OCI-LY7 (cell line): ENCODE results near the gene SERTAD4. TPM values are rescaled to one million over a fixed set of nuclear protein-coding genes. Genes with fewer than 3 reads are reported as not detected.

Source experiments
- BruUV-seq: library from RNA; stranded (reverse); fragments of 400-500 nt; replicated peaks from 2 replicates; lab custom pipeline; 2021; lab: Mats Ljungman, UMichigan
- CTCF ChIA-PET: fragments of 300-600 bp; sonication (Branson Sonifier 250); formaldehyde crosslinking; loops from one replicate; lab custom pipeline; 2022; ENCODE audit warnings: antibody characterized with exemption; ENCODE audit not compliant: unreplicated experiment; lab: Charles Lee
- POLR2A ChIA-PET: fragments of 300-600 bp; sonication (Branson Sonifier 250); formaldehyde crosslinking; loops from one replicate; lab custom pipeline; 2022; ENCODE audit warnings: antibody characterized with exemption; lab: Charles Lee
- DNase-seq: peaks from one replicate; pipeline ENCODE4 v3.0.0-alpha.2; 2015; ENCODE audit warnings: low spot score
- H2AFZ ChIP-seq: fragments of 200-600 bp; sonication (generic), shearing (Covaris generic); 2 replicates; pipeline ENCODE4 v1.6.1; 2014; ENCODE audit warnings: mild to moderate bottlenecking, antibody characterized with exemption, low read length, moderate library complexity
- H3K27ac ChIP-seq: fragments of 200-600 bp; sonication (generic); 2 replicates; pipeline ENCODE4 v1.5.1; 2014; ENCODE audit warnings: mixed run types, low read depth, mild to moderate bottlenecking, moderate library complexity, low read length, inconsistent platforms; ENCODE audit not compliant: poor library complexity, severe bottlenecking
- H3K36me3 ChIP-seq: fragments of 200-600 bp; sonication (generic); 2 replicates; pipeline ENCODE4 v1.6.1; 2014; ENCODE audit warnings: mild to moderate bottlenecking, antibody characterized with exemption, low read length, moderate library complexity, mixed read lengths; ENCODE audit not compliant: insufficient read depth
- H3K4me1 ChIP-seq: fragments of 200-600 bp; sonication (generic); 2 replicates; pipeline ENCODE4 v1.5.1; 2014; ENCODE audit warnings: mild to moderate bottlenecking, low read length; ENCODE audit not compliant: insufficient read depth, poor library complexity, severe bottlenecking
- H3K4me2 ChIP-seq: fragments of 200-600 bp; sonication (generic); 2 replicates; pipeline ENCODE4 v1.6.1; 2014; ENCODE audit warnings: mild to moderate bottlenecking, low read length
- H3K4me3 ChIP-seq: fragments of 200-600 bp; sonication (generic); 2 replicates; pipeline ENCODE4 v1.5.1; 2014; ENCODE audit warnings: mild to moderate bottlenecking, low read depth, low read length; ENCODE audit not compliant: poor library complexity, severe bottlenecking
- H3K79me2 ChIP-seq: fragments of 200-600 bp; sonication (generic); 2 replicates; pipeline ENCODE4 v1.6.1; 2016; ENCODE audit warnings: low read depth, mild to moderate bottlenecking, low read length, moderate library complexity, mixed read lengths; ENCODE audit not compliant: insufficient read depth
- H3K9me2 ChIP-seq: fragments of 200-600 bp; sonication (generic); 2 replicates; pipeline ENCODE4 v1.6.1; 2016; ENCODE audit warnings: mild to moderate bottlenecking, low read length, mixed read lengths; ENCODE audit not compliant: insufficient read depth
- H3K9me3 ChIP-seq: fragments of 200-600 bp; sonication (generic); 2 replicates; pipeline ENCODE4 v1.6.1; 2014; ENCODE audit warnings: mild to moderate bottlenecking, mixed run types, low read length, mixed read lengths
- H4K20me1 ChIP-seq: fragments of 200-600 bp; sonication (generic); 2 replicates; pipeline ENCODE4 v1.6.1; 2014; ENCODE audit warnings: mild to moderate bottlenecking, antibody characterized with exemption, low read length, moderate library complexity, mixed read lengths; ENCODE audit not compliant: insufficient read depth
- EZH2phosphoT487 ChIP-seq: fragments of 200-600 bp; sonication (generic); IDR thresholded peaks from 2 replicates; pipeline ENCODE4 v1.6.1; 2018; ENCODE audit warnings: low read depth, borderline replicate concordance, mild to moderate bottlenecking, mixed run types, antibody characterized with exemption, low read length, moderate library complexity, mixed read lengths
- intact Hi-C: fragments of 100-400 bp; cut with micrococcal nuclease; formaldehyde crosslinking; loops from one replicate; pipeline ENCODE4 v1.10.0; 2022; ENCODE audit not compliant: unreplicated experiment
- total RNA-seq, 2 experiments: library from RNA; depleted of rRNA in 1 of 2; stranded (reverse); fragments of >200 nt in 1 of 2; shearing (Covaris generic) in 1 of 2; gene quantifications; 2 replicates each; pipeline ENCODE4 v1.2.3, GENCODE V29; 2014 to 2022
- TF ChIP-seq, protein P1 (sequence below): fragments of 200-600 bp; sonication (generic); conservative IDR thresholded peaks from 2 replicates; pipeline ENCODE4 v1.5.1; 2014; ENCODE audit warnings: mild to moderate bottlenecking, antibody characterized with exemption, low read length, moderate library complexity, mixed read lengths

The SERTAD4 gene
- total RNA-seq, 2 experiments from 2014 or later, result not detected

- no peaks in the 10 kb centered on the region for H3K36me3 ChIP-seq
- no peaks in the 10 kb centered on the region for H4K20me1 ChIP-seq
- peak overlapping the region; percentile 53 for H3K4me3 ChIP-seq
- H3K27ac ChIP-seq, result no peak overlapping the region
- CTCF ChIA-PET, result interaction anchor here (0.7 kb wide), 1 partner anchor 76 kb away, joined by 3 read pairs; no protein-coding TSS in a partner anchor
- H3K4me2 ChIP-seq, result peak overlapping the region; percentile 66
- H2AFZ ChIP-seq, result no peak overlapping the region
- DNase-seq, result no peak
- intact Hi-C loops, result no loop called here
- POLR2A ChIA-PET, result no interaction called here
- no peaks in the 10 kb centered on the region for H3K9me3 ChIP-seq
- peaks cover 13% of the 10 kb centered on the region for H3K4me1 ChIP-seq
- TF ChIP-seq EZH2phosphoT487, result no peak
- TF ChIP-seq, protein P1, sequence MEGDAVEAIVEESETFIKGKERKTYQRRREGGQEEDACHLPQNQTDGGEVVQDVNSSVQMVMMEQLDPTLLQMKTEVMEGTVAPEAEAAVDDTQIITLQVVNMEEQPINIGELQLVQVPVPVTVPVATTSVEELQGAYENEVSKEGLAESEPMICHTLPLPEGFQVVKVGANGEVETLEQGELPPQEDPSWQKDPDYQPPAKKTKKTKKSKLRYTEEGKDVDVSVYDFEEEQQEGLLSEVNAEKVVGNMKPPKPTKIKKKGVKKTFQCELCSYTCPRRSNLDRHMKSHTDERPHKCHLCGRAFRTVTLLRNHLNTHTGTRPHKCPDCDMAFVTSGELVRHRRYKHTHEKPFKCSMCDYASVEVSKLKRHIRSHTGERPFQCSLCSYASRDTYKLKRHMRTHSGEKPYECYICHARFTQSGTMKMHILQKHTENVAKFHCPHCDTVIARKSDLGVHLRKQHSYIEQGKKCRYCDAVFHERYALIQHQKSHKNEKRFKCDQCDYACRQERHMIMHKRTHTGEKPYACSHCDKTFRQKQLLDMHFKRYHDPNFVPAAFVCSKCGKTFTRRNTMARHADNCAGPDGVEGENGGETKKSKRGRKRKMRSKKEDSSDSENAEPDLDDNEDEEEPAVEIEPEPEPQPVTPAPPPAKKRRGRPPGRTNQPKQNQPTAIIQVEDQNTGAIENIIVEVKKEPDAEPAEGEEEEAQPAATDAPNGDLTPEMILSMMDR, result no peak
- H3K79me2 ChIP-seq, result no peaks in the 10 kb centered on the region
- BruUV-seq, result no TSS peak
- H3K9me2 ChIP-seq, result no peaks in the 10 kb centered on the region
Measured at GRCh38 chr1:210251680-210252490, 19.3 kb downstream of the SERTAD4 start.

DNA sequence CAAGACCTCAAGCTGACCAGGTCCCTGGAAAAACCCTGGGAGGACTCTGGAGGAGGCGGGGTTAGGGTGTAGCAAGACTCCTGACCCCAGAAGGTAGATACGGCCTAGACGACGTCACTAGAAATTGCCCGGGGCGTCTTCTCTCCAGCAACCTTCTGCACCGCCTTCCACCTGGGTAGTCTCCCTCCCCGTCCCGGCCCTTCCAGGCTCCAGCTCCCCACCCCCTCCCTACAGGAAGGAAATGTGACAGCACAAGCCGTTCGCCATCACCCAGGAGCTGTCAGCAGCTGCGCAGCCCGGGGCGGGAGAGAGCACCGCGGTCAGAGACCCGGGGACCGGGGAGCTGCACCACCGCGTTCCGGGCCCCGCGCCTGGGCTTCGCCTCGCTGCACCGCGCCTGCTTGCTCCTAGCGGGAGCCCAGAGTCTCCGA, 20.0 kb downstream of the SERTAD4 start:
- Histone ChIP-seq H3K79me2 (no peaks in the 10 kb centered on the region), H2AFZ (no peak overlapping the region), H3K4me1 (peaks cover 9% of the 10 kb centered on the region), H4K20me1 (no peaks in the 10 kb centered on the region), H3K4me2 (no peak overlapping the region), H3K27ac (no peak overlapping the region), H3K9me3 (no peaks in the 10 kb centered on the region), H3K4me3 (no peak overlapping the region), H3K36me3 (no peaks in the 10 kb centered on the region), H3K9me2 (no peaks in the 10 kb centered on the region)
- intact Hi-C loops, result no loop called here
- POLR2A ChIA-PET, result interaction anchor here (0.6 kb wide), 2 partner anchors 468 to 932 kb away, joined by 3 to 6 read pairs; partner anchors contain the start of gene C1orf74
- no TSS peak for BruUV-seq
- TF ChIP-seq, protein P1, result no peak
- TF ChIP-seq EZH2phosphoT487, result no peak
- no peak for DNase-seq
- CTCF ChIA-PET, result no interaction called here

- Histone ChIP-seq H4K20me1 (no peaks in the 10 kb centered on the region), H3K4me2 (no peak overlapping the region), H3K9me3 (no peaks in the 10 kb centered on the region), H3K27ac (no peak overlapping the region), H3K4me1 (peaks cover 9% of the 10 kb centered on the region), H3K4me3 (no peak overlapping the region), H3K9me2 (no peaks in the 10 kb centered on the region), H2AFZ (no peak overlapping the region), H3K36me3 (no peaks in the 10 kb centered on the region), H3K79me2 (no peaks in the 10 kb centered on the region)
- no TSS peak for BruUV-seq
- POLR2A ChIA-PET, result interaction anchor here (1.0 kb wide), 1 partner anchor 57 kb away, joined by 3 read pairs; no protein-coding TSS in a partner anchor
- intact Hi-C loops, result no loop called here
- CTCF ChIA-PET, result no interaction called here
- no peak for DNase-seq
- no peak for TF ChIP-seq EZH2phosphoT487
- TF ChIP-seq, protein P1, result no peak
Measured at GRCh38 chr1:210254298-210254697, 21.7 kb downstream of the SERTAD4 start.
